Stimulated activated CD4-positive, alpha-beta T cell treated with anti-CD3 and anti-CD28 coated beads, Interleukin-12 subunit alpha, Interleukin-12 subunit beta, amount 100 ng/mL, for 24 hours (primary cell): ENCODE results near the gene ATF4.
A peak's percentile ranks its signal among the peaks of the same experiment; 100 is the strongest.
"Not testable (repeated sequence)": the region's sequence is repeated elsewhere in the genome, so short reads cannot be mapped to it uniquely, and the experiment has no call there.

ENCODE experiments used
- DNase-seq, 2 experiments: peaks; one replicate each; pipeline ENCODE4 v3.0.0-alpha.2; 2020; ENCODE audit warnings: low read depth in 2 of 2

ATF4 gene

GRCh38 chr22:39510529-39511149 lies 9.7 kb upstream of the ATF4 start:
- no peak for DNase-seq

- DNase-seq: no peak
Observed at GRCh38 chr22:39511226-39511625, 9.1 kb upstream of the ATF4 start.

GRCh38 chr22:39512026-39512425 lies 8.3 kb upstream of the ATF4 start:
- DNase-seq: no peak

- no peak for DNase-seq
Observed at GRCh38 chr22:39513791-39514190, 6.6 kb upstream of the ATF4 start.

- no peak for DNase-seq
Observed at GRCh38 chr22:39514373-39514973, 5.9 kb upstream of the ATF4 start.

- DNase-seq: no peak
Observed at GRCh38 chr22:39515266-39516050, 4.9 kb upstream of the ATF4 start.

- DNase-seq: no peak
Observed at GRCh38 chr22:39517470-39517869, 2.9 kb upstream of the ATF4 start.

- no peak for DNase-seq
Observed at GRCh38 chr22:39518144-39518786, 2.1 kb upstream of the ATF4 start.

GRCh38 chr22:39518996-39519680 lies 1.2 kb upstream of the ATF4 start:
- no peak for DNase-seq

DNA sequence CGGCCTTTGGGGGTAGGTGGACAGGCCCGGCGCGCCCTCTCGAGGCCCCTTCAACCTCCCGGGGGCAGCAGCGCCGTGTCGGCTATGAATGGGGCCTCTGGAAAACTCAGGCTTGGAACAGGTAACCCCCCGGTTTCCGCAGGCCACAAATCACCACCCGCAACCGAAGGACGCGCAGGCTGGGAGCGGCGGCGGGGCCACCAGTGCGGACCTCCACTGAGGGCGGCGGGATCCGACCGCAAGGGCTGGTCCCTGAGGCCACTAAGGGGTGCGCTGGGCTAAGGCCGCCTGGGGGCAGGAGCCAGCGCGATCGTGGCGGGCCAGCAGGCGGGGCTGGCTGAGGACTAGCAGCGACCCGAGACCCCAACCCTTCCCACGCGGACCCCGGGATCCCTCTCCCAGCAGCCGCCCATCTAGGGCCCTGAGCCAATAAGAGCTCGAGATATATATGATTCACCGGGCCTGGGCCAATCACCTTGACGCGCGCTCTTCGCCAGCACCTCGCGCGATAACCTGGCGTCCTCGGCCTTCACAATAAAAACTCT lies 609 bp upstream of the ATF4 start:
- DNase-seq: peak; percentile 90 to 93

DNA sequence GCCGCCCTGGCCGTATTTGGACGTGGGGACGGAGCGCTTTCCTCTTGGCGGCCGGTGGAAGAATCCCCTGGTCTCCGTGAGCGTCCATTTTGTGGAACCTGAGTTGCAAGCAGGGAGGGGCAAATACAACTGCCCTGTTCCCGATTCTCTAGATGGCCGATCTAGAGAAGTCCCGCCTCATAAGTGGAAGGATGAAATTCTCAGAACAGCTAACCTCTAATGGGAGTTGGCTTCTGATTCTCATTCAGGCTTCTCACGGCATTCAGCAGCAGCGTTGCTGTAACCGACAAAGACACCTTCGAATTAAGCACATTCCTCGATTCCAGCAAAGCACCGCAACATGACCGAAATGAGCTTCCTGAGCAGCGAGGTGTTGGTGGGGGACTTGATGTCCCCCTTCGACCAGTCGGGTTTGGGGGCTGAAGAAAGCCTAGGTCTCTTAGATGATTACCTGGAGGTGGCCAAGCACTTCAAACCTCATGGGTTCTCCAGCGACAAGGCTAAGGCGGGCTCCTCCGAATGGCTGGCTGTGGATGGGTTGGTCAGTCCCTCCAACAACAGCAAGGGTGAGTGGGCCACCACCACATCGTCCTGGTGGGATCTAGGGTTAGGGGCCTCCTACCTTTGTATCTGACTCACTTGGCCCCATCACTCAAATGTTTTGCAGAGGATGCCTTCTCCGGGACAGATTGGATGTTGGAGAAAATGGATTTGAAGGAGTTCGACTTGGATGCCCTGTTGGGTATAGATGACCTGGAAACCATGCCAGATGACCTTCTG lies 934 bp downstream of the ATF4 start:
- not testable (repeated sequence) for DNase-seq

GRCh38 chr22:39522091-39522490 lies 1.7 kb downstream of the ATF4 start:
- DNase-seq: not testable (repeated sequence)

DNA sequence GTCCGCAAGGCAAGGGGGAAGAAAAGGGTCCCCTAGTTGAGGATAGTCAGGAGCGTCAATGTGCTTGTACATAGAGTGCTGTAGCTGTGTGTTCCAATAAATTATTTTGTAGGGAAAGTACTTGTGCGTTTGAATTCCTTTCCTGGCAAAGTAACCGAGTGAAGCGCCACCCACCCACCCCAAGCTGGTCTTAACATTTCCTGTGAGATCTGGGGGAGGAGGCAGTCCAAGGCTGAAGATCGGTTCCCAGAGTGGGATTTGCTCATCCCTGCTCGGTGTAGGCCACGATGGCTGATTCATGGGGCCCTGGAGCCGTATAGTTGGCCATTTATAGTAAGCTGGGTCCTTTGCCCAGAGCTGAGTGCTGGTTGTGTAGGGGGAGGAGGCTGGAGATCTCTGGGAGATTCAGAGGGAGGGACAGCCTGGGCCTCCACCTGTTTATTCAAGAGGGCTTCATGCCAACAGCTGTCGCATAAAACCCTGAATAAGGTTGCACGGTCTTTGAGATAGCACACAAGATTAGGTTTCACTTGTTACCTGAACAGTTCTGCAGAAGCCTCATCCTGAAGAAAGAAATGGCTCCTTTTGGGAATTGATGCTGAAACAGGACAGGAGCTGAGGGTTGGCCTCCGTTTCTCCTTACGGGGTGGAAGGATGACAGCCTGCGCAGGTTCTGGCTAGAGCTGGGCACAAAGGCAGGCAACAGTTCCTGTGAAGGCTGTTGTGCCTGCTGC lies 2.4 kb downstream of the ATF4 start:
- DNase-seq: no peak

DNA sequence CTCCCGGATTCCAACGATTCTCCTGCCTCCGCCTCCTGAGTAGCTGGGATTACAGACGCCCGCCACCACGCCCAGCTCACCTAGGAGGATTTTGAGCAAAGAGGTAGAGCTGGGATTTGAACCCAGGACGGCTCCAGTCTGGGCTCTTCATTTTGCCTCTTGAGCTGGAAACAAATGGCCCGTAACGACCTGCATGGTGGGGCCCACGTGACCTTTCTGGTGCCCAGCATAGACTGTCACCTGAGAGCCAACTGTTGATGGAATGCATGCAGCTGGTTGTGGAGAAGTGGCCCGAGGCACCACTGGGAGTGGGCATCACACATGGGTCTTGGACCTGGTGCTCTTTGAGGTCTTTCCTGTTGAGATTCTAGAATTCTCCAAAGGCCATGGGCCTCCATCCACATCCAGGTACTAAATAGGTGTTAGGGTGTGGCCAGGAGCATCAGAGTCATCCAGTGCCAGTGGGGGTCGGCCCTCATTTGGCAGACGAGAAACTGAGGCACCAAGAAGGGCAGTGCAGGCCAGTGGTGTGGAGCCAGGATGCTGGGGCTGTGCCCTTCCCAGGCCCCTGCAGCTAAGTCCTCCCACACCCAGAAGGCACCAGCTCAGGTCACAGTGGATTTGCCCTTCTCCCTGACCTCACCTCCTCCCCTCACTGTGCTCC lies 3.9 kb downstream of the ATF4 start:
- no peak for DNase-seq

DNA sequence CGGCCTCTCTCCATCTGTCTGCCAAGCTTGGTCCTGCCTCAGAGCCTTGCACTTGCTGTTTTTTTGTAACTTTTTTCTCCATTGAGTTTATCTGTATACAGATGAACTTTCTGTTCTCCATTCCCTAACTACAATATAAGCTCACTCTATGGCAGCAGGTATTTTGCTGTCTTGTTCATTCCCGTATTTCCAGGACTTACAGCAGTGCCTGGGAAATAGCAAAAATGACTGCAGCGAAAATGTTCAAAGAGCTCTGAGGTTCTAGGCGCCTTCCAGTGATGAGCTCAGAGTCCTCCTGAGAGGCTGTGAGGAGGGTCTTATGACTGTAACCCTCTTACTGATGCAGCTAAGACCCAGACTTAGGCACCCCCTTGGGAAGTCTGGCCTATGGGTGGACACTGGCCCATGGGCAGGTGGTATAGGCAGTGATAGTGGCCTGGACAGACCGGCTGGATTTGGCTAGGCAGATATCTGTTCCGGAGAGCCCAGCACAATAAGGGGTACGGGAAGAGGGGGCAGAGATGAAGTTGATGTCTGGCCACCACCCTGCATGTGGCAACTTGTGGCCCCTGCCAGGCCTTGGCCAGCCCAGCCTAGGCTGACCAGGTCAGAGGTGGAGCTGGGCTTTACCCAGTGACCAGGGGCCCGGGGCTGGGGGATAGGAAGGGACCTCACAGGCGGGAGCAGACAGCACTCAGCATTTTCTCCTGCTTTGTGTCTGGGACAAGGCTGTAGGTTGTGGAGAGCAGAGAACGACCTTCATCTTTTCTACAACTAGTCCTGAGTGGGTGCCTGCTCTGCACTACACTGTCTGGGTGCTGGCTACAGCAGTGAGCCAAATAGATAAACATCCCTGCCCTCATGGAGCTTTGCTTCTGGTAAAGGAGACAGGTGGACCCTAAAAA lies 4.6 kb downstream of the ATF4 start:
- DNase-seq: no peak

GRCh38 chr22:39525658-39525975 lies 5.3 kb downstream of the ATF4 start:
- DNase-seq: no peak

GRCh38 chr22:39526736-39527171 lies 6.4 kb downstream of the ATF4 start:
- no peak for DNase-seq

DNA sequence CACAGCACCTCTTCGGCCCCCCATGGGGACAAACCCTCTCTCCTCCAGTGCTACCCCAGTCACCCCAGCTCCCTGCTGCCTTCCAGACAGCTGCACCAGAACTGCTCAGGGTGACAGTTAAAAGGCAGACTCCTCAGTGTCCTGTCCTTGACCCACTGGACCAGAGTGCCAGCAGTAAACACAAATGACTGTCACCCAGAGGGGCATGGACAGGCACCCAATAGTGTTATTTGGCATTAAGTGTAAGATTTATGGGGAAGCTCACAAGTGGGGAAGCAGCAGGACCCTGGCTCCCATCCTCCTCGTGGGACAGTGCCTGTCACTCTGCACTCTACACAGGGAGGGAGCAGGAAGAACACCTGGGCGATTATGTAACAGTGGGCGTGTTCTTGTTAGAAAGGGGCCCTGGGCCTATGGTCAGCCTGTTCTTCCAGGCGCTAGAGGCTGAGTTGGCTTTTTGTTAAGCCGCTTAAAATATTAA lies 7.2 kb downstream of the ATF4 start:
- no peak for DNase-seq
